GM23338 (cell line): ENCODE measurements around the gene CD180. TPM values are rescaled to one million over a fixed set of nuclear protein-coding genes. Genes with fewer than 3 reads are reported as not detected.

Experiments
- ATAC-seq: fragments of 200-7000 bp; cut with Tn5 transposase; 3 replicates; pipeline ENCODE4 v1.9.1; 2020
- DNase-seq: peaks from one replicate; pipeline ENCODE4 v3.0.0-alpha.2; 2015; ENCODE audit warnings: low spot score
- H2AFZ ChIP-seq: fragments of 200-600 bp; sonication (generic); 2 replicates; pipeline ENCODE4 v1.8.0; 2016; ENCODE audit warnings: antibody characterized with exemption, mild to moderate bottlenecking, moderate library complexity
- H3F3A ChIP-seq: fragments of 200-600 bp; sonication (generic); replicated peaks from 2 replicates; pipeline ENCODE4 v1.8.0; 2017; ENCODE audit warnings: antibody characterized with exemption, mixed run types, low read depth
- H3K27ac ChIP-seq: fragments of 200-600 bp; sonication (generic); 2 replicates; pipeline ENCODE4 v1.6.1; 2016; ENCODE audit warnings: low read depth
- H3K27me3 ChIP-seq: fragments of 200-600 bp; sonication (generic); 2 replicates; pipeline ENCODE4 v1.8.0; 2016; ENCODE audit warnings: mild to moderate bottlenecking, mixed run types, moderate library complexity; ENCODE audit not compliant: insufficient read depth
- H3K36me3 ChIP-seq: fragments of 200-600 bp; sonication (generic); 2 replicates; pipeline ENCODE4 v1.8.0; 2016; ENCODE audit warnings: mild to moderate bottlenecking; ENCODE audit not compliant: insufficient read depth
- H3K4me1 ChIP-seq: fragments of 200-600 bp; sonication (generic); 2 replicates; pipeline ENCODE4 v1.8.0; 2016; ENCODE audit warnings: mild to moderate bottlenecking, moderate library complexity; ENCODE audit not compliant: insufficient read depth
- H3K4me2 ChIP-seq: fragments of 200-600 bp; sonication (generic); 2 replicates; pipeline ENCODE4 v1.7.1; 2017; ENCODE audit warnings: mixed run types
- H3K4me3 ChIP-seq: fragments of 200-600 bp; sonication (generic); 2 replicates; pipeline ENCODE4 v1.6.1; 2016; ENCODE audit warnings: mixed run types
- H3K79me2 ChIP-seq: fragments of 200-600 bp; sonication (generic); replicated peaks from 2 replicates; pipeline ENCODE4 v1.8.0; 2017; ENCODE audit warnings: mild to moderate bottlenecking; ENCODE audit not compliant: insufficient read depth
- H3K9me2 ChIP-seq: fragments of 200-600 bp; sonication (generic); 2 replicates; pipeline ENCODE4 v1.8.0; 2017; ENCODE audit not compliant: insufficient read depth
- H4K20me1 ChIP-seq: fragments of 200-600 bp; sonication (generic); replicated peaks from 2 replicates; pipeline ENCODE4 v1.8.0; 2017; ENCODE audit warnings: mild to moderate bottlenecking; ENCODE audit not compliant: insufficient read depth
- H3K27ac Mint-ChIP-seq: 2 replicates; pipeline ENCODE4 v1.8.0; 2020; ENCODE audit warnings: inconsistent platforms, mild to moderate bottlenecking, moderate library complexity, mixed read lengths
- H3K27me3 Mint-ChIP-seq: 3 replicates; pipeline ENCODE4 v1.8.0; 2022; ENCODE audit warnings: low read depth, mild to moderate bottlenecking, moderate library complexity, mixed read lengths, inconsistent platforms; ENCODE audit not compliant: insufficient read depth, poor library complexity
- H3K36me3 Mint-ChIP-seq: 3 replicates; pipeline ENCODE4 v1.8.0; 2021; ENCODE audit warnings: low read depth, mild to moderate bottlenecking, inconsistent platforms, moderate library complexity, mixed read lengths
- H3K4me1 Mint-ChIP-seq: 3 replicates; pipeline ENCODE4 v1.8.0; 2020; ENCODE audit warnings: mild to moderate bottlenecking, inconsistent platforms, mixed read lengths
- H3K4me3 Mint-ChIP-seq: 3 replicates; pipeline ENCODE4 v1.8.0; 2021; ENCODE audit warnings: moderate library complexity, mild to moderate bottlenecking, inconsistent platforms, mixed read lengths
- H3K9me3 Mint-ChIP-seq: 3 replicates; pipeline ENCODE4 v1.8.0; 2020; ENCODE audit warnings: moderate library complexity, mild to moderate bottlenecking, inconsistent platforms, mixed read lengths
- ETS1 ChIP-seq: IDR thresholded peaks from 2 replicates; pipeline ENCODE4 v1.6.1; 2016; ENCODE audit warnings: antibody characterized with exemption
- EZH2phosphoT487 ChIP-seq: fragments of 200-600 bp; sonication (generic); IDR thresholded peaks from one replicate; pipeline ENCODE4 v1.8.1; 2018; ENCODE audit warnings: antibody characterized with exemption; ENCODE audit not compliant: unreplicated experiment
- NANOG ChIP-seq: IDR thresholded peaks from 2 replicates; pipeline ENCODE4 v1.6.1; 2016; ENCODE audit warnings: antibody characterized with exemption, borderline replicate concordance
- POLR2AphosphoS5 ChIP-seq: IDR thresholded peaks from 2 replicates; pipeline ENCODE4 v1.6.1; 2016; ENCODE audit warnings: antibody characterized with exemption, low read depth
- ZNF462 ChIP-seq: fragments of 250-450 bp; sonication (Bioruptor Pico); IDR thresholded peaks from 2 replicates; pipeline ENCODE4 v1.5.0; 2020; ENCODE audit warnings: mild to moderate bottlenecking, moderate library complexity
- polyA plus RNA-seq: library from polyadenylated mRNA; unstranded; fragments of >200 nt; fragmentation: Nextera tagmentation; extraction: Ambion mirVana; gene quantifications from 2 replicates; pipeline ENCODE4 v1.2.1, GENCODE V29; 2016
- total RNA-seq: library from RNA; depleted of rRNA; stranded (reverse); fragments of >200 nt; shearing (Covaris generic); gene quantifications from 2 replicates; pipeline ENCODE4 v1.2.3, GENCODE V29; 2014
- TF ChIP-seq, protein P1 (sequence below), 2 experiments: fragments of 200-600 bp in 1 of 2; sonication (generic) in 1 of 2; conservative IDR thresholded peaks; 2 replicates each; pipeline versions ENCODE4 v1.5.1 to v1.6.1; 2016 to 2017; ENCODE audit warnings: antibody characterized with exemption in 2 of 2, low read depth in 2 of 2, mild to moderate bottlenecking in 2 of 2, moderate library complexity in 1 of 2
- TF ChIP-seq, protein P2 (sequence below): IDR thresholded peaks from one replicate; pipeline ENCODE4 v1.6.1; 2018; ENCODE audit warnings: antibody characterized with exemption; ENCODE audit not compliant: unreplicated experiment

Gene CD180
- total and polyA plus RNA-seq, 2 experiments from 2014 or later, result not detected

DNA sequence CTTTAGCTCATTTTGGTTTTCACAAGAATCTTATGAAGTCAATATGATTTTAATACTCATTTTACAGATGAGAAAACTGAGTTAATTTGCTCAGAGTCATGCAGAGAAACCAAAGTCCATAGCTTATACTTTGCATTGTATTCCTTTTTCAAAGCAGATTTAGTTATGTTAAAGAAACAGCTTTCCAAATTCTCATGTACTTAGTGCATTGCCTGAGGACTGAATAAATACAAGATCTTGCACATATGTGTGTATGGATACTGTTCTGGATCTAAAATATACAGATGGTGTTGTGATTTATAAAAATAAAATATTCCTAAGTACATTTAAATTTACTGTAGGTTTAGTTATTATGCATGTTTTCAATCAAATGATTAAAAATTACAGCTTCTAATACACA lies 43.5 kb upstream of the CD180 start (continued):
- TF ChIP-seq ZNF462 (CRISPR knock-in tag) (no peak), ETS1 (no peak)
- TF ChIP-seq, protein P1, sequence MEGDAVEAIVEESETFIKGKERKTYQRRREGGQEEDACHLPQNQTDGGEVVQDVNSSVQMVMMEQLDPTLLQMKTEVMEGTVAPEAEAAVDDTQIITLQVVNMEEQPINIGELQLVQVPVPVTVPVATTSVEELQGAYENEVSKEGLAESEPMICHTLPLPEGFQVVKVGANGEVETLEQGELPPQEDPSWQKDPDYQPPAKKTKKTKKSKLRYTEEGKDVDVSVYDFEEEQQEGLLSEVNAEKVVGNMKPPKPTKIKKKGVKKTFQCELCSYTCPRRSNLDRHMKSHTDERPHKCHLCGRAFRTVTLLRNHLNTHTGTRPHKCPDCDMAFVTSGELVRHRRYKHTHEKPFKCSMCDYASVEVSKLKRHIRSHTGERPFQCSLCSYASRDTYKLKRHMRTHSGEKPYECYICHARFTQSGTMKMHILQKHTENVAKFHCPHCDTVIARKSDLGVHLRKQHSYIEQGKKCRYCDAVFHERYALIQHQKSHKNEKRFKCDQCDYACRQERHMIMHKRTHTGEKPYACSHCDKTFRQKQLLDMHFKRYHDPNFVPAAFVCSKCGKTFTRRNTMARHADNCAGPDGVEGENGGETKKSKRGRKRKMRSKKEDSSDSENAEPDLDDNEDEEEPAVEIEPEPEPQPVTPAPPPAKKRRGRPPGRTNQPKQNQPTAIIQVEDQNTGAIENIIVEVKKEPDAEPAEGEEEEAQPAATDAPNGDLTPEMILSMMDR (conservative IDR thresholded peaks at IDR 0.05; ENCODE audit: low read depth in 2 of 2), result no peak

DNA sequence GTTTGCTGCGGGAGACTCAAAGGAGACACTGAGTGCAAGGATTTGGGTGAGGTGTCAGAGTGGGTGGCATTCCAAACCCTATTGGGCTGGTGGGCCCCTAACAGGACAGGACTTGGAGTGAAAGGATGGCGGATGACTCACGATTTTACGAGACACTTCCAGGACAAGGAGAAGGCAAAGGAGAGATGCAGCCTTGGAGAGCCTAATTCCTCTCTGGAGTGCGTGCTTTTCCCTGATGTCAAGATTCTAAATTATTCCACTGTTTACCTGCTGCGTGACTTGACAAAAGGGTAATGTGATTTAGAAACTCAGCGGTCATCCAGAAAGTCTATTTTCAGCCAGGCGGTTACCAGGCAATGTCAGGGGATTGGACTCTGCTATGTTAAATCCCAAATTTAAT lies 41.6 kb upstream of the CD180 start:
- no peak for TF ChIP-seq EZH2phosphoT487
- TF ChIP-seq, protein P2, sequence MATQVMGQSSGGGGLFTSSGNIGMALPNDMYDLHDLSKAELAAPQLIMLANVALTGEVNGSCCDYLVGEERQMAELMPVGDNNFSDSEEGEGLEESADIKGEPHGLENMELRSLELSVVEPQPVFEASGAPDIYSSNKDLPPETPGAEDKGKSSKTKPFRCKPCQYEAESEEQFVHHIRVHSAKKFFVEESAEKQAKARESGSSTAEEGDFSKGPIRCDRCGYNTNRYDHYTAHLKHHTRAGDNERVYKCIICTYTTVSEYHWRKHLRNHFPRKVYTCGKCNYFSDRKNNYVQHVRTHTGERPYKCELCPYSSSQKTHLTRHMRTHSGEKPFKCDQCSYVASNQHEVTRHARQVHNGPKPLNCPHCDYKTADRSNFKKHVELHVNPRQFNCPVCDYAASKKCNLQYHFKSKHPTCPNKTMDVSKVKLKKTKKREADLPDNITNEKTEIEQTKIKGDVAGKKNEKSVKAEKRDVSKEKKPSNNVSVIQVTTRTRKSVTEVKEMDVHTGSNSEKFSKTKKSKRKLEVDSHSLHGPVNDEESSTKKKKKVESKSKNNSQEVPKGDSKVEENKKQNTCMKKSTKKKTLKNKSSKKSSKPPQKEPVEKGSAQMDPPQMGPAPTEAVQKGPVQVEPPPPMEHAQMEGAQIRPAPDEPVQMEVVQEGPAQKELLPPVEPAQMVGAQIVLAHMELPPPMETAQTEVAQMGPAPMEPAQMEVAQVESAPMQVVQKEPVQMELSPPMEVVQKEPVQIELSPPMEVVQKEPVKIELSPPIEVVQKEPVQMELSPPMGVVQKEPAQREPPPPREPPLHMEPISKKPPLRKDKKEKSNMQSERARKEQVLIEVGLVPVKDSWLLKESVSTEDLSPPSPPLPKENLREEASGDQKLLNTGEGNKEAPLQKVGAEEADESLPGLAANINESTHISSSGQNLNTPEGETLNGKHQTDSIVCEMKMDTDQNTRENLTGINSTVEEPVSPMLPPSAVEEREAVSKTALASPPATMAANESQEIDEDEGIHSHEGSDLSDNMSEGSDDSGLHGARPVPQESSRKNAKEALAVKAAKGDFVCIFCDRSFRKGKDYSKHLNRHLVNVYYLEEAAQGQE, result no peak
- TF ChIP-seq NANOG, result no peak
- no peak for TF ChIP-seq POLR2AphosphoS5
- no peaks in the 10 kb centered on the region for H3K9me2 ChIP-seq
- H3F3A ChIP-seq, result no peaks in the 10 kb centered on the region
- Mint-ChIP-seq H3K4me3 (no peak overlapping the region), H3K9me3 (no peaks in the 10 kb centered on the region), H3K36me3 (no peaks in the 10 kb centered on the region), H3K27me3 (peaks cover 4% of the 10 kb centered on the region), H3K27ac (no peak overlapping the region), H3K4me1 (peaks cover 4% of the 10 kb centered on the region; the same call in 2 of the 3 replicates)
- H3K79me2 ChIP-seq, result no peaks in the 10 kb centered on the region
- H3K4me2 ChIP-seq, result no peak overlapping the region
- no peaks in the 10 kb centered on the region for H3K27me3 ChIP-seq
- H3K4me3 ChIP-seq, result no peak overlapping the region
- no peaks in the 10 kb centered on the region for H4K20me1 ChIP-seq
- no peak overlapping the region for H2AFZ ChIP-seq
- DNase-seq, result no peak
- H3K27ac ChIP-seq, result no peak overlapping the region
- H3K4me1 ChIP-seq, result peaks cover 4% of the 10 kb centered on the region; the same call in 1 of the 2 replicates
- no peaks in the 10 kb centered on the region for H3K36me3 ChIP-seq
- ATAC-seq, result no peak
